Renal cortical epithelial cell (primary cell): ENCODE measurements around the gene LHX3. TPM values are rescaled to one million over a fixed set of nuclear protein-coding genes. Genes with fewer than 3 reads are reported as not detected.
"Not testable (repeated sequence)": the region's sequence is repeated elsewhere in the genome, so short reads cannot be mapped to it uniquely, and the experiment has no call there.

Experiments used
- DNase-seq: peaks from one replicate; pipeline ENCODE4 v3.0.0-alpha.2; 2011; ENCODE audit warnings: low read depth
- total RNA-seq: library from RNA; depleted of rRNA; stranded (reverse); fragments of >200 nt; gene quantifications from 2 replicates; pipeline ENCODE4 v1.2.3, GENCODE V29; 2014

Gene LHX3
- total RNA-seq, 1 donor from 2014 or later = not detected

GRCh38 chr9:136153381-136154065 is 51.4 kb downstream of the LHX3 start:
- no peak for DNase-seq

GRCh38 chr9:136152931-136153330 is 52.0 kb downstream of the LHX3 start:
- no peak for DNase-seq

GRCh38 chr9:136152543-136152866 is 52.4 kb downstream of the LHX3 start:
- DNase-seq = no peak

GRCh38 chr9:136151848-136152542 is 52.9 kb downstream of the LHX3 start:
- no peak for DNase-seq

- DNase-seq = no peak
Measured at GRCh38 chr9:136151214-136151804, 53.6 kb downstream of the LHX3 start.

- DNase-seq = not testable (repeated sequence)
Measured at GRCh38 chr9:136150664-136151213, 54.2 kb downstream of the LHX3 start.

GRCh38 chr9:136149853-136150252 is 55.1 kb downstream of the LHX3 start:
- no peak for DNase-seq

GRCh38 chr9:136149337-136149736 is 55.6 kb downstream of the LHX3 start:
- DNase-seq = no peak

GRCh38 chr9:136148766-136149165 is 56.2 kb downstream of the LHX3 start:
- no peak for DNase-seq

GRCh38 chr9:136147890-136148714 is 56.8 kb downstream of the LHX3 start:
- DNase-seq = no peak

GRCh38 chr9:136147038-136147889 is 57.7 kb downstream of the LHX3 start:
- no peak for DNase-seq

Other genes with a start within 250 kb of the LHX3 start
- 22.1 and 29.1 TPM in 2 replicates for gene UBAC1, start 243.8 kb downstream of the LHX3 start, total RNA-seq
- gene NACC2, start 109.8 kb downstream of the LHX3 start, total RNA-seq = 22.9 and 62.0 TPM in 2 replicates
- 69.3 and 73.2 TPM in 2 replicates for gene TMEM250, start 86.3 kb downstream of the LHX3 start, total RNA-seq
- gene QSOX2, start 40.7 kb upstream of the LHX3 start, total RNA-seq = 9.2 and 10.3 TPM in 2 replicates
- not detected in 2 replicates for gene CCDC187, start 99.0 kb upstream of the LHX3 start, total RNA-seq
- 15.5 and 23.6 TPM in 2 replicates for gene GPSM1, start 122.4 kb upstream of the LHX3 start, total RNA-seq
- gene DNLZ, start 158.6 kb upstream of the LHX3 start, total RNA-seq = 12.5 and 17.4 TPM in 2 replicates
- 0.52 and 1.5 TPM in 2 replicates for gene CARD9, start 168.5 kb upstream of the LHX3 start, total RNA-seq
- gene SNAPC4, start 195.0 kb upstream of the LHX3 start, total RNA-seq = 7.5 and 15.5 TPM in 2 replicates
- 30.4 and 54.5 TPM in 2 replicates for gene ENTR1, start 205.5 kb upstream of the LHX3 start, total RNA-seq
- 45.8 and 48.1 TPM in 2 replicates for gene PMPCA, start 205.5 kb upstream of the LHX3 start, total RNA-seq
- gene INPP5E, start 234.7 kb upstream of the LHX3 start, total RNA-seq = 4.3 and 11.5 TPM in 2 replicates